CD4-positive, alpha-beta T cell treated with Interleukin-17A for 1 hour (primary cell): ENCODE results near the gene UBE3C.

Experiments
- DNase-seq: peaks from one replicate; pipeline ENCODE4 v3.0.0-alpha.2; 2020

UBE3C gene

DNA sequence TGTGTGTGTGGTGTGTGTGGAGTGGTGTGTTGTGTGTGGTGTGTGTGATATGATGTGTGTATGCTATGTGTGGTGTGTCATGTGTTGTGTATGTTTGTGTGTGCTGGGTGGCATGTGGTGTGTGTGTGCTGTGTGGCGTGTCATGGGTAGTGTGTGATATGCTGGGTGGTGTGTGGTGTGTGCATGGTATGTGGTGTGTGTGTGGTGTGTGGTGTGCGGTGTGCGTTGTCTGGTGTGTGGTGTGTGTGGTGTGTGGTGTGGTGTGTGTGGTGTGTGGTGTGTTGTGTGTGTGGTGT lies 160.5 kb downstream of the UBE3C start:
- no peak for DNase-seq

DNA sequence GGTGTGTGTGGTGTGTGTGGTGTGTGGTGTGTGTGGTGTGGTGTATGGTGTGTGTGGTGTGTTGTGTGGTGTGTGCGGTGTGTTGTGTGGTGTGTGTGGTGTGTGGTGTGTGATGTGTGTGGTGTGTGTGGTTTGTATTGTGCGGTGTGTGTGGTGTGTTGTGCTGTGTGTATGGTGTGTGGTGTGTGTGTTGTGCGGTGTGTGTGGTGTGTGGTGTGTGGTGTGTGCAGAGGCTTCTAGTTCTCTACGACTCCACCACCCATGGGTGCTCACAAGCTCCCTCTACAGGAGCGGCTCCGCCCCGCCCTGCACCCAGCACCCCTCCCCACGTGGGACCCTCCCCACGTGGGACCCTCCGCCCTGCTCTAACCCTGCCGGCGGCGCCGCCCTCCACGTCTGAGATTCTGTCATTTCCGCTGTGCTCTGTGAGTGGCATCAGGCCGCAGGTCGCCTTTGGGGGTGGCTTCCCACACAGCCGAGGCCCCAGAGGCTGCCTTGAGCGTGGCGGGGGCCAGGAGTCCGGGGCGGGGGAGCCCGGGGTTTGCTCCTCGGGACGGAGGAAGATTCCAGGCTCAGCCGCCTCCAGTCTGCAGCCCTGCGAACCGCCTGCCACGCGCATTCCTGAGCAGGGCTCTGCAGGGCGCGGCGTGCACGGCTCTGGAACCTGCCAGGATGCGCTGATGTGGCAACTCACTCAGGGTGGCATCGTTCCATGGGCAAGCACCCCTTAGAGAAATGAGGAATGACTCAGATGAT lies 161.1 kb downstream of the UBE3C start:
- peak; percentile 69 for DNase-seq

DNA sequence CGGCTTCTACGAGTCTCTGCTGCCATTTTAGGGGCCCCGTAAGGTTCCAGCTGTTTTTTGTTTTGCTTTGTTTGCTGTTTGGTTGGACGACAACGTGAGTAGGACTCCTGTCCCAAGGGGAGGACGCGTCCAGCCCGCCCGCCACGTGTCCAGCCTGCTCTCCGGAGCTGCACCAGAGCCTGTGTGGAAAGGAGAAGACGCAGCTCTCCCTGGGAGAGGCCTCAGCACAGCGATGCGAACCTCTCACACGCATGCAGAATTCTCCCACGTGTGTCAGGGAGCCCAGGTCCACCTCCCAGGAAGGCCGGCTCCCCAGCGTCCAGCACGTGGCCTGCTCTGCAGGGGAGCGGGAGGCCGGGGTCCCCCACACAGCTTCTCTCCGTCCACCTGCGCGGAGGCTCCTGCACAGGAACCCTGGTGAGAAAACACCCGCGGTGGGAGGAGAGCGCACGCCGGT lies 161.7 kb downstream of the UBE3C start:
- DNase-seq = no peak

DNA sequence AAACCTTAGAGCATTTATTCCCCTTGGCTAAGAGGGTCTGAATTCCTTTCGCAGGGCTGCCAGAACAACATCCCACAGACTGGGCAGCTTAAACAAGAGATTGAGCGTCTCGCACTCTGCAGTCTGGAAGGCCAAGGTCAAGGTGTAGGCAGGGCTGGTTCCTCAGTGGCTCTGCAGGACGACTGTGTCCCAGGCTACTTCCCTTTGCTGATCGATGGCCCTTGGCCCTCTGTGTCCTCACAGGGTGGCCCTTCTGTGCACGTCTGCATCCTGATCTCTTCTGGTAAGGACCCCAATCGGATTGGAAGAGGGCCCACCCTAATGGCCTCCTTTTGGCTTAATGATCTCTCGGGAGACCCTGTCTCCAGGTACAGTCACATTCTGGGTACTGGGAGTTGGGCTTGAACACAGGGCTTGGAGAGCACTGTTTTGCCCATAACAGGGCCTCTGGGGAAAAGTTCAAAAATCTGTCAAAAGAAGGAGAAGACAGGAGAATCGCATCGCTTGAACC lies 162.9 kb downstream of the UBE3C start:
- DNase-seq = no peak

DNA sequence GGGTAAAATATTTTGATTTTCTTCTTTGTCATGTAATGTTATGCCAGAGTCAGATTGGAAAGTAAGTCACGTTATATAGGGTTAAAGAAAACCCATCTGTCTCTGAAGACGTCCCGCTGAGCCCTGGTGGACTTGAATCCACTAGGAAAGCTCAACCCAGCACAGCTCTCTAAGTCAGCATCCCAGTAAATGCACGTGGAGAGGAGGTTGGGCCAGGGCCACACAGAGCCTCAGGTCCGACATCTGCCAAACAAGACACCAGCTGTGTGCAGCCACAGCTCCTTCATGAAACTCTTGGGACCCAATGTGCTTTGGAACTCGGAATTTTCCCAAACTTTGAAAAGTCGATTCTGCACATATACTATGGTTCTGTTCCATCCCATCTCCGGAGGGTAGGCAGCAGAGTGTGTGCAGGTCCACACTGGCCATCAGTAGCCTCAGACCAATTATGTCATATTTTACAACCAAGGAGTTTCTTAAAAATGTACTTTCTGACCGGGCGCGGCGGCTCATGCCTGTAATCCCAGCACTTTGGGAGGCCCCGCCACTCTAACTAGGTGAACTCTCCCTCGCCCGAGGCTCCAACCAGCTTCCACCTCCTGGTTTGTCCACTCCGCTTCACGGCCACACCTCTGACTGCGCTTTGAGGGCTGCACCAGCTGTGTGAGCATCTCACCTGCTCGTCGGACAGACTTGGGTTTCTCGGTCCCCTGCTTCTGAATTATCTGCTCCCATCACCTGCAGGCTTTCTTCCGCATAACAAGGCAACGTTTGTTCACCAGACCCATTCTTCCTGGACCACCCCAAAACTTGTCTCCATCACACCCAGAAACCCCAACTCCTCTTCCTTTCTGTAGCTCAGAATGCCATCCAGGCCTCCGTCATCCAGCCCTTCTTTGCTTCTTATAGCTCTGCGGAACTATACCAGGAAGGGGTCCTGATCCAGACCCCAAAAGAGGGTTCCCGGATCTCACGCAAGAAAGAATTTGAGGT lies 168.4 kb downstream of the UBE3C start:
- DNase-seq = no peak

DNA sequence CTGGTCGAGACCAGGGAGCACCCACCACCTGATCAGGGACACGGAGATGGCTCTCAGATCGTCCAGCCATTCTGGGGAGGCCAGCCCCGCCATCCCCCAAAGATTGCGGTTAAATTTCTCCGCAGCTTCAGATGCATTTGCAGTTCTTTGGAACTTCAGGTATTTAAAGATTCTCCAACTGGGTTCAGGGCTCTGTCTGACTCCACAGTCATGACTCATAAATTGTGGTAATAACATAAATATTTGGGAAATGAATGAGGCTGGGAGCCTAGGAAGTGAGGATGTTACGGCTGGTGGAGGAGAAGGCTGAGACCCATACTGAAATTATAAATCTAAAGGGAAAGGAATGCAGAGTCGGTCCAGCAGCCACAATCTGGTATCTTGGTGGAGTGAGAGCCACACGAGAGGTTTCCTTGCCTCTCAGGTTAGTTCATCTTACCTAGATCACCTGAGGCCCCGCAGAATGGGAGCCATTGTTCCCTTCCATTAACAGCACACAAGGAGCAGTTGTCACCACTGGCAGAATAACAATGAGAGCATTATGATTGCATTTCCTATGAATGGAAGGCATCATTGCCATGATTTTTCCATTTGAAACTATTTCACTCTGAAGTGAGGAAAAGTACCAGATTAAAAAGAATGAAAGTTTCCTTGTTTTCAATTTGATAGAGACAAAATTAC lies 171.4 kb downstream of the UBE3C start:
- DNase-seq = no peak

DNA sequence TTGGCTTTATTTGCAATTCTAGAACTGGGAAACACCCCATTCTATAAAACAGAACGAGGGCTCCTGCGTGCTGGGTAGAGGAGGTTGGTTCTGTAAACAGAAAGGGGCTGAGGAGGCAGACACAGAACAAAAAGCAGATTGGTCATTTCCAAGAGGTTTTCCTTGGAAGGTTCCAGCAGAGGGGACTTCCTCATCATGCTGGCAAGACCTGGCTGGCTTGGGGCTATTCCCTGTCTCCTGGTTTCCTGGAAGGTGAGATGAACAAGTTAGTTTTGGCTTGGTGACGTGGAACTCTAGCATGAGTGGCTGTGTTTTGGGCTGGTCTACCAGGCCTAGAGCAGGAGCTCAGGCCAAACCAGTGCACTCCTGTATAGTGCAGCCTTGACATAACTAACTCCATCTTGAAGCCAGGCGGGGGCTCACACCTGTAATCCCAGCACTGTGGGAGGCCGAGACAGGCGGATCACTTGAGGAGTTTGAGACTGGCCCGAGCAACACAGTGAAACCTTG lies 172.0 kb downstream of the UBE3C start:
- no peak for DNase-seq

DNA sequence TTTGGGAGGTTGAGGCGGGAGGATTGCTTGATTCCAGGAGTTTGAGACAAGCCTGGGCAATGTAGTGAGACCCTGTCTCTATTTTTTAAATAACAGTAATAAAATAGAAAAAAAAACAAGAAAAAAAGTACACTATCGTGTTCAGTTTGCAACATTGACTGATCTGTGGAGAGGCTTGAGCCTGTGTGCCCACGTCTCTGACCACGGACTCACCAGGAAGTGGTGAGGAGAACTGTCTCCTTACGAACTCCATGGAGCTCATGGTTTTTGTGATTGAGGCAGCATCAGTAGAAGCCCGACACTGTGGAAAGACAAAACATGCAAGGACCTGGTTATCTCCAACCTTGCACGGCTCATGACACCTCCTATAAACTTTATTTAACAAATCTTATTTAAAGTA lies 174.2 kb downstream of the UBE3C start:
- no peak for DNase-seq

DNA sequence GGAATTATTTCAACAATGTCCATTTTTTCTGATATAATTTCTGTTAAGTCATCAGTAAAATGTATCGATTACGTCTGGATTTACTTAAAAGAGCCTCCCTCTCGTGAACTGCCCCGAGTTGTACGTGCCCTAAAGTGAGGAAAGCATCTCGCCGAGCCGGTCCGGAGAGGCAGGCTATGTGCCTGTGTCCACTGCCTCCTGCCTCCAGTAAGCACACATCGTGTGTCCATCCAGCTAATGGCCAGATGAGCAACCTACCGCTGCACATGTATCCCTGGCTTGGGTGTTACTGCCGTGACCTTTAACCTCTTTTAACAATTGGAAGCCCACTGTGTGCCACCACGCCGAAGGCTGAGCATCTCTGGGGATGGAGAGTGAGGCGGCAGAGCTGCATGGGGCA lies 174.9 kb downstream of the UBE3C start:
- no peak for DNase-seq

DNA sequence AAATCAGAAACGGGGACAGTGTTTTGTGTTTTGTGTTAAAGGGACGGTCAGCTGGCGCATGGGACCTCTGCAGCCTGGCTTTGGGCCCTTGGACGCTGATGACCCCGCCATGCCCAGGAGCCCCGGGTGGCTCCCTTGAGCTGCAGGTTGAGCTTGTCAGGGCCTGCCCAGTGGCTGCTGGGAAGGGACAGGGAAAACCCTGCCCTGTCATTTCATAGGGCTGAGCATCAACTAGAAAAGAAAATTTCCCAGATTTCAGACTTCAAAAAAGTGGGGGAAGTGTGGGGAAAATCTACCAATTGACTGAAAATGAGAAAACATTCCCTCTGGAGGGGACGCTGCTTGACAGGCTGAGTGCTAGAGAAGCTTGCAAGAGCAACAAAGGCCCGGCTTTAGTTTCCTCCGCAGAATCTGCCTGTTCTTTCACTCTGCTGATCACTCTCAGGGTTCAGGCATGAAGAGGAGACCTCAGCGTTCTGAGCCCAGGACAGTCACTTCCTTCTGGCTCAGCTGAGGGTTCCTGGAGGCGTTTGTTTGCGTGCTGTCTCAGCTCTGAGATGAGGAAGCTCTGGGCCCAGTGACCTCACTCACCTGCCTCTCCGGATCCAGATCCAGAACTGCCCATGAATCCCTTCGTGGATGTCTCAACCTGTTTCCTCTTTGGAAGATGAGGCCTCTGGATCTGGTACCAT lies 179.4 kb downstream of the UBE3C start:
- DNase-seq = no peak
